Spleen (tissue), 7 donors: ENCODE data around the gene ATXN1.

ENCODE experiments used
- POLR2A ChIP-seq, 3 donors: fragments of 450-650 bp; IDR thresholded peaks; one replicate each; pipeline ENCODE4 v1.5.1; 2017; ENCODE audit warnings: antibody characterized with exemption in 3 of 3, mild to moderate bottlenecking in 1 of 3
- POLR2AphosphoS5 ChIP-seq, 3 donors: sonication (generic); formaldehyde crosslinking; IDR thresholded peaks; one replicate each; pipeline ENCODE4 v1.5.1; 2017; ENCODE audit warnings: antibody characterized with exemption in 3 of 3
- TF ChIP-seq, protein P1 (sequence below), 11 experiments: fragments of 200-600 bp in 7 of 11; fragments of 450-650 bp in 4 of 11; sonication (generic) in 4 of 11; IDR thresholded peaks in 8 of 11; conservative IDR thresholded peaks in 3 of 11; 1 replicate in 7 of 11; 2 replicates in 4 of 11; pipeline versions ENCODE4 v1.4.0 to v1.8.0; 2016 to 2021; ENCODE audit warnings: antibody characterized with exemption in 11 of 11, inconsistent platforms in 4 of 11, mild to moderate bottlenecking in 1 of 11
- donor health status: DM: no; HTN: no; CAD: no; lungs with moderate emphysema.
- donor health status: DM: no; HTN: no; CAD: no.
- donor health status: DM: no; HTN: no; CAD: no.

DNA sequence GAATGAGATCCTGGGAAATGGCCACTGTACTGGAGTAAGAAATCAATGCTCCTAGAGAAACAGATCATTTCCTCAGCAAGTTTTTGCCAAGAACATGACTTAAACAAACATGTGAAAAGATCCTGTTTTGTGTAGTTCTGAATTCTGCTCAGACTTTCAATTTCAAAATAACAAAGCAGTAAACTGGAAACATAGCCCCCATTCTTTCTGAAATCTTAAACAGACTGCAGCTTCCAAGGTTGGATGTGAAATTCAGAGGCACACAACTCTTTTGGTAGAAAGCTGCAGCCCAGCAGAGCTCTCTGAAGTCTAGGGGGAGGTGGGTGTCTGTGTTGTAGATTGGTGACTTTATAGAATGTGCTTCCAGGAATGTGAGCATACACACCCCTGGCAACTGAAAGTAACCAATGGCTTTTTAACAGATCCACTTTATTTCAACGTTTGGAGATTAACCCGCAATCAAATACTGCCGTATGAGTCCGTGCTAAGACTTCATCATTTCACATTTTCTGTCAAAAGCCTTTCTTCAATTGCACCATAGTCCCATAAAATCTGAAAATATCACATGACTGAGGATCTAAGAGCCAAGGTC lies 86.4 kb downstream of the ATXN1 start:
- TF ChIP-seq, protein P1, sequence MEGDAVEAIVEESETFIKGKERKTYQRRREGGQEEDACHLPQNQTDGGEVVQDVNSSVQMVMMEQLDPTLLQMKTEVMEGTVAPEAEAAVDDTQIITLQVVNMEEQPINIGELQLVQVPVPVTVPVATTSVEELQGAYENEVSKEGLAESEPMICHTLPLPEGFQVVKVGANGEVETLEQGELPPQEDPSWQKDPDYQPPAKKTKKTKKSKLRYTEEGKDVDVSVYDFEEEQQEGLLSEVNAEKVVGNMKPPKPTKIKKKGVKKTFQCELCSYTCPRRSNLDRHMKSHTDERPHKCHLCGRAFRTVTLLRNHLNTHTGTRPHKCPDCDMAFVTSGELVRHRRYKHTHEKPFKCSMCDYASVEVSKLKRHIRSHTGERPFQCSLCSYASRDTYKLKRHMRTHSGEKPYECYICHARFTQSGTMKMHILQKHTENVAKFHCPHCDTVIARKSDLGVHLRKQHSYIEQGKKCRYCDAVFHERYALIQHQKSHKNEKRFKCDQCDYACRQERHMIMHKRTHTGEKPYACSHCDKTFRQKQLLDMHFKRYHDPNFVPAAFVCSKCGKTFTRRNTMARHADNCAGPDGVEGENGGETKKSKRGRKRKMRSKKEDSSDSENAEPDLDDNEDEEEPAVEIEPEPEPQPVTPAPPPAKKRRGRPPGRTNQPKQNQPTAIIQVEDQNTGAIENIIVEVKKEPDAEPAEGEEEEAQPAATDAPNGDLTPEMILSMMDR (IDR thresholded peaks at IDR 0.05 in 8 of 11, conservative IDR thresholded peaks at IDR 0.05 in 3 of 11), result no peak
- TF ChIP-seq POLR2AphosphoS5 (IDR thresholded peaks at IDR 0.05) (no peak), POLR2A (IDR thresholded peaks at IDR 0.05) (no peak)
